ENCODE data around the gene SGCE.
"Not testable (repeated sequence)": the region's sequence is repeated elsewhere in the genome, so short reads cannot be mapped to it uniquely, and the experiment has no call there.

Gene SGCE

GRCh38 chr7:94655848-94656657 lies at the start of gene SGCE:
TSS of gene SGCE (minus strand) at chr7:94656133. CDS start at chr7:94656098, 35 bp downstream.
- peak; percentile 74 to 92 for DNase-seq

- DNase-seq = not testable (repeated sequence)
Measured at GRCh38 chr7:94705155-94706021, 49.5 kb upstream of the SGCE start.

GRCh38 chr7:94701555-94701973 lies 45.6 kb upstream of the SGCE start:
- no peak for DNase-seq

GRCh38 chr7:94700926-94701554 lies 45.1 kb upstream of the SGCE start:
- DNase-seq = no peak

GRCh38 chr7:94698275-94698674 lies 42.3 kb upstream of the SGCE start:
- no peak for DNase-seq

- no peak for DNase-seq
Measured at GRCh38 chr7:94697035-94697974, 41.4 kb upstream of the SGCE start.

GRCh38 chr7:94687810-94688209 lies 31.9 kb upstream of the SGCE start:
- DNase-seq = no peak

- DNase-seq = no peak
Measured at GRCh38 chr7:94687076-94687475, 31.1 kb upstream of the SGCE start.

GRCh38 chr7:94683066-94683465 lies 27.1 kb upstream of the SGCE start:
- DNase-seq = no peak

- DNase-seq = no peak
Measured at GRCh38 chr7:94679358-94679757, 23.4 kb upstream of the SGCE start.

- no peak for DNase-seq
Measured at GRCh38 chr7:94676431-94676830, 20.5 kb upstream of the SGCE start.

- no peak for DNase-seq
Measured at GRCh38 chr7:94675356-94675755, 19.4 kb upstream of the SGCE start.

GRCh38 chr7:94671444-94672235 lies 15.7 kb upstream of the SGCE start:
- DNase-seq = no peak

- DNase-seq = no peak
Measured at GRCh38 chr7:94669773-94670495, 14.0 kb upstream of the SGCE start.

GRCh38 chr7:94666879-94667587 lies 11.1 kb upstream of the SGCE start:
- DNase-seq = no peak

GRCh38 chr7:94665426-94665825 lies 9.5 kb upstream of the SGCE start:
- no peak for DNase-seq

GRCh38 chr7:94664023-94664422 lies 8.1 kb upstream of the SGCE start:
- DNase-seq = no peak

GRCh38 chr7:94662548-94662947 lies 6.6 kb upstream of the SGCE start:
- DNase-seq = no peak

GRCh38 chr7:94660006-94660405 lies 4.1 kb upstream of the SGCE start:
- no peak for DNase-seq

GRCh38 chr7:94658826-94659225 lies 2.9 kb upstream of the SGCE start:
- DNase-seq = no peak

Measured in NCI-H446 (cell line).